WI38 (cell line): ENCODE results near the gene JDP2.

Source experiments
- H3K4me3 ChIP-seq: 2 replicates; pipeline ENCODE4 v1.5.1; 2011; ENCODE audit warnings: low read depth, mild to moderate bottlenecking, control low read depth, low read length
- CTCF ChIP-seq: IDR thresholded peaks from 2 replicates; pipeline ENCODE4 v1.5.1; 2012; ENCODE audit warnings: low read depth, mild to moderate bottlenecking, control low read depth, low read length

The JDP2 gene

GRCh38 chr14:75424496-75424895 lies 3.3 kb upstream of the JDP2 start:
- TF ChIP-seq CTCF, result no peak
- no peak overlapping the region for H3K4me3 ChIP-seq

GRCh38 chr14:75425446-75425845 lies 2.4 kb upstream of the JDP2 start:
- TF ChIP-seq CTCF, result no peak
- no peak overlapping the region for H3K4me3 ChIP-seq

GRCh38 chr14:75426332-75427125 lies 1.3 kb upstream of the JDP2 start:
- no peak overlapping the region; the same call in 1 of the 2 replicates for H3K4me3 ChIP-seq
- no peak for TF ChIP-seq CTCF

GRCh38 chr14:75427126-75427481 lies 718 bp upstream of the JDP2 start:
- H3K4me3 ChIP-seq, result peak overlapping the region; percentile 58
- TF ChIP-seq CTCF, result no peak

GRCh38 chr14:75428230-75429104 lies 645 bp downstream of the JDP2 start:
- H3K4me3 ChIP-seq, result peak overlapping the region; percentile 83
- TF ChIP-seq CTCF, result no peak

GRCh38 chr14:75429562-75429961 lies 1.7 kb downstream of the JDP2 start:
- TF ChIP-seq CTCF, result no peak
- peak overlapping the region; percentile 83 for H3K4me3 ChIP-seq

GRCh38 chr14:75430116-75430515 lies 2.3 kb downstream of the JDP2 start:
- peak overlapping the region; percentile 83 for H3K4me3 ChIP-seq
- no peak for TF ChIP-seq CTCF
